Transverse colon (tissue), 3 donors: ENCODE data around the gene RUNX1.

Source experiments
- EP300 ChIP-seq: sonication (generic); formaldehyde crosslinking; IDR thresholded peaks from one replicate; pipeline ENCODE4 v1.6.1; 2017; ENCODE audit warnings: antibody characterized with exemption, low read depth
- POLR2A ChIP-seq: fragments of 450-650 bp; IDR thresholded peaks from one replicate; pipeline ENCODE4 v1.6.1; 2016; ENCODE audit warnings: antibody characterized with exemption, mild to moderate bottlenecking, moderate library complexity
- TF ChIP-seq, protein P1 (sequence below), 5 experiments: fragments of 200-600 bp in 3 of 5; fragments of 450-650 bp in 2 of 5; sonication (generic) in 3 of 5; IDR thresholded peaks; 1 replicate in 2 of 5; 2 replicates in 3 of 5; pipeline ENCODE4 v1.5.1; 2016 to 2017; ENCODE audit warnings: antibody characterized with exemption in 5 of 5, inconsistent platforms in 3 of 5, mild to moderate bottlenecking in 2 of 5, moderate library complexity in 1 of 5

DNA sequence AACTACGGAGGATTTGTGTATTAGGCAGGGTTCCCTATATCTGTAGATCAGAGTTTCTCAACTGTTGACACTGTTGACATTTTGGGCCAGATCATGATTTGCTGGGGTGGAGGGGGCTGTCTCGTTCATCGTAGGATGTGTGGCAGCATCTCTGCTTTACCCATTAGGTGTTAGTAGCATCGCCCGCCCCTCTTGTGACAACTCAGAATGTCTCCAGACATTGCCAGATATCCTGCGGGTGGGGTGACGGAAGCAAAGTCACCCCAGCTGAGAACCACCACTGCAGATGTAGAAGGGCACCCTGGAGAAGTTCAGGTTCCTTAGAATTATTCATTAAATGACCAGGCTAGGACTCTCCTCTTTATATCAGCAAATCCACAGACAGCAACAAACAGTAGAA, 254.4 kb downstream of the RUNX1 start:
- TF ChIP-seq, protein P1, sequence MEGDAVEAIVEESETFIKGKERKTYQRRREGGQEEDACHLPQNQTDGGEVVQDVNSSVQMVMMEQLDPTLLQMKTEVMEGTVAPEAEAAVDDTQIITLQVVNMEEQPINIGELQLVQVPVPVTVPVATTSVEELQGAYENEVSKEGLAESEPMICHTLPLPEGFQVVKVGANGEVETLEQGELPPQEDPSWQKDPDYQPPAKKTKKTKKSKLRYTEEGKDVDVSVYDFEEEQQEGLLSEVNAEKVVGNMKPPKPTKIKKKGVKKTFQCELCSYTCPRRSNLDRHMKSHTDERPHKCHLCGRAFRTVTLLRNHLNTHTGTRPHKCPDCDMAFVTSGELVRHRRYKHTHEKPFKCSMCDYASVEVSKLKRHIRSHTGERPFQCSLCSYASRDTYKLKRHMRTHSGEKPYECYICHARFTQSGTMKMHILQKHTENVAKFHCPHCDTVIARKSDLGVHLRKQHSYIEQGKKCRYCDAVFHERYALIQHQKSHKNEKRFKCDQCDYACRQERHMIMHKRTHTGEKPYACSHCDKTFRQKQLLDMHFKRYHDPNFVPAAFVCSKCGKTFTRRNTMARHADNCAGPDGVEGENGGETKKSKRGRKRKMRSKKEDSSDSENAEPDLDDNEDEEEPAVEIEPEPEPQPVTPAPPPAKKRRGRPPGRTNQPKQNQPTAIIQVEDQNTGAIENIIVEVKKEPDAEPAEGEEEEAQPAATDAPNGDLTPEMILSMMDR (IDR thresholded peaks at IDR 0.05) = no peak
- no peak for TF ChIP-seq POLR2A
- TF ChIP-seq EP300 = no peak
